Measurements from ENCODE around the gene DLG4.

The DLG4 gene

DNA sequence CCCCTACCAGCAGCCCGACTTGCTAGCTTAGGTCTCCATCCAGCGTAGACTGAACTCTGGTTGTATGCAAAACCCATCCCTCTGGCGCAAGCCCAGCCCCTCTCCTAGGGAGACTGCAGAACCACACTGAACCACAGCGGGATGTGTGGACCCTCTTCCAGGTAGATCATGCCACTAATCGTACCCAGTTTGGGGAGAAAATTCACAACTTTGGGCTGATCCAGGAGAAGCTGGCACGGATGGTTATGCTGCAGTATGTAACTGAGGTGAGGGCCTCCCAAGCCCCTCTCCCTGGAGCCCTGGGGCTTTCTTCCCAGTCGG is 3.3 kb upstream of the DLG4 start:
- TF ChIP-seq TEAD4 (IDR thresholded peaks at IDR 0.05): no peak
- TF ChIP-seq EP300 (IDR thresholded peaks at IDR 0.05; ENCODE audit: borderline replicate concordance): no peak
- TF ChIP-seq NFIC (IDR thresholded peaks at IDR 0.05): no peak
- TF ChIP-seq FOXM1 (IDR thresholded peaks at IDR 0.05; ENCODE audit: borderline replicate concordance, low read depth): no peak
- no peak for TF ChIP-seq RAD21 (IDR thresholded peaks at IDR 0.05; ENCODE audit: low read depth)
- TF ChIP-seq TAF1 (IDR thresholded peaks at IDR 0.05; ENCODE audit: low read depth): no peak
- no peak for TF ChIP-seq YY1 (IDR thresholded peaks at IDR 0.05; ENCODE audit: low read depth)
- TF ChIP-seq EGR1 (IDR thresholded peaks at IDR 0.05): no peak
- TF ChIP-seq TCF12 (IDR thresholded peaks at IDR 0.05; ENCODE audit: low read depth): no peak
- TF ChIP-seq CEBPB (IDR thresholded peaks at IDR 0.05): no peak
- TF ChIP-seq, protein P1, sequence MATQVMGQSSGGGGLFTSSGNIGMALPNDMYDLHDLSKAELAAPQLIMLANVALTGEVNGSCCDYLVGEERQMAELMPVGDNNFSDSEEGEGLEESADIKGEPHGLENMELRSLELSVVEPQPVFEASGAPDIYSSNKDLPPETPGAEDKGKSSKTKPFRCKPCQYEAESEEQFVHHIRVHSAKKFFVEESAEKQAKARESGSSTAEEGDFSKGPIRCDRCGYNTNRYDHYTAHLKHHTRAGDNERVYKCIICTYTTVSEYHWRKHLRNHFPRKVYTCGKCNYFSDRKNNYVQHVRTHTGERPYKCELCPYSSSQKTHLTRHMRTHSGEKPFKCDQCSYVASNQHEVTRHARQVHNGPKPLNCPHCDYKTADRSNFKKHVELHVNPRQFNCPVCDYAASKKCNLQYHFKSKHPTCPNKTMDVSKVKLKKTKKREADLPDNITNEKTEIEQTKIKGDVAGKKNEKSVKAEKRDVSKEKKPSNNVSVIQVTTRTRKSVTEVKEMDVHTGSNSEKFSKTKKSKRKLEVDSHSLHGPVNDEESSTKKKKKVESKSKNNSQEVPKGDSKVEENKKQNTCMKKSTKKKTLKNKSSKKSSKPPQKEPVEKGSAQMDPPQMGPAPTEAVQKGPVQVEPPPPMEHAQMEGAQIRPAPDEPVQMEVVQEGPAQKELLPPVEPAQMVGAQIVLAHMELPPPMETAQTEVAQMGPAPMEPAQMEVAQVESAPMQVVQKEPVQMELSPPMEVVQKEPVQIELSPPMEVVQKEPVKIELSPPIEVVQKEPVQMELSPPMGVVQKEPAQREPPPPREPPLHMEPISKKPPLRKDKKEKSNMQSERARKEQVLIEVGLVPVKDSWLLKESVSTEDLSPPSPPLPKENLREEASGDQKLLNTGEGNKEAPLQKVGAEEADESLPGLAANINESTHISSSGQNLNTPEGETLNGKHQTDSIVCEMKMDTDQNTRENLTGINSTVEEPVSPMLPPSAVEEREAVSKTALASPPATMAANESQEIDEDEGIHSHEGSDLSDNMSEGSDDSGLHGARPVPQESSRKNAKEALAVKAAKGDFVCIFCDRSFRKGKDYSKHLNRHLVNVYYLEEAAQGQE (IDR thresholded peaks at IDR 0.05; ENCODE audit: low read depth): no peak
- TF ChIP-seq ZBTB7A (IDR thresholded peaks at IDR 0.05; ENCODE audit: low read depth): no peak

DNA sequence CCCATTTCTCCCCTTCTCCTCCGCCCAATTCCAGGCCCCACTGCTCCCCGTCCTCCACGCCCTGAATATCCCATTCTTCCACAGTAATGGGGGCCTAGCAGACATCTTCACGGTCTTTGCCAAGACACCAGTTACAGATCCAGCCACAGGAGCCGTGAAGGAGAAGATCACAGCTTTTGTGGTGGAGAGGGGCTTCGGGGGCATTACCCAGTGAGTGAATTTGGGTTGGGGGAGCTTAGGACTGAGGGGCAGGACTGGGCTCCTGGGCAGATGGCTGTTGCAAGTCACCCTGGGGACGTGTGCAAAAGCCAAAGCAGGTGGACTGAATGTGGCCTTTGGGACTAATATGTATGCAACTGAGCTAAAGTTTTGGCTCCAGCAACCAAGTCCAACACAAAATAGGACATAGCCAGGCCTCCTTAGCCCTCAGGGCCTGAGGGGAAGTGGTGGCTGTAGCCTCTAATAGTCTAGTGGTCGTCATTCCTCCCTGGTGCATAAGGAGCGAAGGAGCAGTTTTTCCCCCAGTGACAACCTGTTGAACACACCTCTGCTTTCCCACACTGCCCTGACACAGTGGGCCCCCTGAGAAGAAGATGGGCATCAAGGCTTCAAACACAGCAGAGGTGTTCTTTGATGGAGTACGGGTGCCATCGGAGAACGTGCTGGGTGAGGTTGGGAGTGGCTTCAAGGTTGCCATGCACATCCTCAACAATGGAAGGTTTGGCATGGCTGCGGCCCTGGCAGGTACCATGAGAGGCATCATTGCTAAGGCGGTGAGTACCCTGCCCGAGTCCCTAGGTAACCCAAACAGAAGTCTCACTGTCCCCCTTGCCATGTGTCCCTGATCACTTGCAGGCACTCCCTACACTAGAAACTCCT is 2.7 kb upstream of the DLG4 start:
- TF ChIP-seq TAF1 (IDR thresholded peaks at IDR 0.05; ENCODE audit: low read depth) (no peak), YY1 (IDR thresholded peaks at IDR 0.05; ENCODE audit: low read depth) (no peak), RAD21 (IDR thresholded peaks at IDR 0.05; ENCODE audit: low read depth) (no peak), NFIC (IDR thresholded peaks at IDR 0.05) (no peak), CEBPB (IDR thresholded peaks at IDR 0.05) (no peak), EGR1 (IDR thresholded peaks at IDR 0.05) (no peak), FOXM1 (IDR thresholded peaks at IDR 0.05; ENCODE audit: borderline replicate concordance, low read depth) (no peak), TCF12 (IDR thresholded peaks at IDR 0.05; ENCODE audit: low read depth) (no peak), TEAD4 (IDR thresholded peaks at IDR 0.05) (no peak), EP300 (IDR thresholded peaks at IDR 0.05; ENCODE audit: borderline replicate concordance) (no peak), ZBTB7A (IDR thresholded peaks at IDR 0.05; ENCODE audit: low read depth) (no peak)
- TF ChIP-seq, protein P2, sequence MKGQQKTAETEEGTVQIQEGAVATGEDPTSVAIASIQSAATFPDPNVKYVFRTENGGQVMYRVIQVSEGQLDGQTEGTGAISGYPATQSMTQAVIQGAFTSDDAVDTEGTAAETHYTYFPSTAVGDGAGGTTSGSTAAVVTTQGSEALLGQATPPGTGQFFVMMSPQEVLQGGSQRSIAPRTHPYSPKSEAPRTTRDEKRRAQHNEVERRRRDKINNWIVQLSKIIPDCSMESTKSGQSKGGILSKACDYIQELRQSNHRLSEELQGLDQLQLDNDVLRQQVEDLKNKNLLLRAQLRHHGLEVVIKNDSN (IDR thresholded peaks at IDR 0.05): no peak
- TF ChIP-seq, protein P1 (IDR thresholded peaks at IDR 0.05; ENCODE audit: low read depth): no peak
- TF ChIP-seq, protein P3, sequence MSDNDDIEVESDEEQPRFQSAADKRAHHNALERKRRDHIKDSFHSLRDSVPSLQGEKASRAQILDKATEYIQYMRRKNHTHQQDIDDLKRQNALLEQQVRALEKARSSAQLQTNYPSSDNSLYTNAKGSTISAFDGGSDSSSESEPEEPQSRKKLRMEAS (IDR thresholded peaks at IDR 0.05): no peak

DNA sequence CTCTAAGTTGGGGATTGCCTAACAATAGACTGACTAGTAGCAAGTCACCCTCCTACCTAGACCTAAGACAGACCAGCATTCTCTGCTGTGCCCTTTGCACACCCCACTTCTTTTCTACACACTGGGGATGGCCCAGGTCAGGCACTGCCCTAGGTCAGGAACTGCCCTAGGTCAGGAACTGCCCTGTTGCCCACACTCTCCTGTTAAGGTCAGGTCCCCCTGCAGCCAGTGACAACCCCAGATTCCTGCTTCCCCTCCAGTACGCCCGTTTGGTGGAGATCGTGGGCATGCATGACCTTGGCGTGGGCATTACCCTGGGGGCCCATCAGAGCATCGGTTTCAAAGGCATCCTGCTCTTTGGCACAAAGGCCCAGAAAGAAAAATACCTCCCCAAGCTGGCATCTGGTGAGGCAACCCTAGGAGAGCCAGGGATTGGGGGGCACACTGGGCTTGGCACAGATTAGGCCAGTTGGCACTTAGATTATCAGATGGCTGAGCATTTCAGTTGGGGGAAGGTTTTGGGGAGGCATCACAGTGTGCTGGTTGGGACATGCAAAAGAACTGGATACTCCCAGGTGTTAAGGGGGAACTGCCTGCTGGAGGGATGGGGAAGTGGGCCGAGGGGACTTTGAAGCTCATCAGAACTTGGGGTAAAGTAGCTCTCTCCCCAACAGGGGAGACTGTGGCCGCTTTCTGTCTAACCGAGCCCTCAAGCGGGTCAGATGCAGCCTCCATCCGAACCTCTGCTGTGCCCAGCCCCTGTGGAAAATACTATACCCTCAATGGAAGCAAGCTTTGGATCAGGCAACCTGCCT is 1.8 kb upstream of the DLG4 start:
- TF ChIP-seq CREB1 (IDR thresholded peaks at IDR 0.05; ENCODE audit: low read depth) (no peak), TCF12 (IDR thresholded peaks at IDR 0.05; ENCODE audit: low read depth) (no peak), FOXM1 (IDR thresholded peaks at IDR 0.05; ENCODE audit: borderline replicate concordance, low read depth) (no peak), YY1 (IDR thresholded peaks at IDR 0.05; ENCODE audit: low read depth) (no peak), ZBTB7A (IDR thresholded peaks at IDR 0.05; ENCODE audit: low read depth) (no peak), TAF1 (IDR thresholded peaks at IDR 0.05; ENCODE audit: low read depth) (no peak), TEAD4 (IDR thresholded peaks at IDR 0.05) (no peak), CEBPB (IDR thresholded peaks at IDR 0.05) (no peak)
- TF ChIP-seq, protein P3 (IDR thresholded peaks at IDR 0.05): no peak
- TF ChIP-seq, protein P2 (IDR thresholded peaks at IDR 0.05): no peak

DNA sequence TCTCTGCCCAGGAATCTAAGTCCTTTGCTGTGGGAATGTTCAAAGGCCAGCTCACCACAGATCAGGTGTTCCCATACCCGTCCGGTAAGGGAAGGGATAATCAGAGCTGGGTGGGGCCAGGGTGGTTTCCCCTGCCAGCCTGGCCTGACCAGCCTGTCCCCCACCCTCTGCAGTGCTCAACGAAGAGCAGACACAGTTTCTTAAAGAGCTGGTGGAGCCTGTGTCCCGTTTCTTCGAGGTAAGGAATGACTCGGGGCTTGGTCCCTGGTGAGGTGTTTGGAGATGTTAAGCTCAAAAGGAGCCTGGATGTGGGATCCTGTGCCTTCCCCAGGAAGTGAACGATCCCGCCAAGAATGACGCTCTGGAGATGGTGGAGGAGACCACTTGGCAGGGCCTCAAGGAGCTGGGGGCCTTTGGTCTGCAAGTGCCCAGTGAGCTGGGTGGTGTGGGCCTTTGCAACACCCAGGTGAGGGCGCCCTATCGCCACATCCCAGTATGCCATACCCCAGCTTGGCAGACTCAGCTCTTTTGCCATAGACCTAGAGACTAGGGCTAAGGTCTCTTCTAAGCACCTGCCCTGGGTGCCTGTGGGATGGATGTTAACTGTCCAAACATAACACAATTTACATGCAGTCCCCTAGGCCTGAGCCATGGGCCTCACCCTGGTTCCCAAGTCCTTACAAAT is 1.1 kb upstream of the DLG4 start:
- peak; percentile 43; the same call in 1 of the 2 replicates for TF ChIP-seq RAD21 (IDR thresholded peaks at IDR 0.05; ENCODE audit: low read depth)
- TF ChIP-seq TCF12 (IDR thresholded peaks at IDR 0.05; ENCODE audit: low read depth): no peak; the same call in 1 of the 2 replicates
- TF ChIP-seq EP300 (IDR thresholded peaks at IDR 0.05; ENCODE audit: borderline replicate concordance): no peak
- TF ChIP-seq, protein P2 (IDR thresholded peaks at IDR 0.05): no peak

Data from Ishikawa (cell line).